Measurements from ENCODE around the gene APOBEC3G.

APOBEC3G gene

GRCh38 chr22:39117585-39118191 lies 40.6 kb downstream of the APOBEC3G start:
- in situ Hi-C loops (cut with MboI; ENCODE audit: low sequenced_read_pairs), result loop anchor here (5.0 to 25.0 kb wide), 2 partner anchors 110 to 255 kb away; partner anchors contain the start of gene CBX6

- in situ Hi-C loops (cut with MboI; ENCODE audit: low sequenced_read_pairs), result loop anchor here (25.0 kb wide), 1 partner anchor 259 kb away; the partner anchor contains the start of gene CBX6
Measured at GRCh38 chr22:39120983-39121382, 43.9 kb downstream of the APOBEC3G start.

DNA sequence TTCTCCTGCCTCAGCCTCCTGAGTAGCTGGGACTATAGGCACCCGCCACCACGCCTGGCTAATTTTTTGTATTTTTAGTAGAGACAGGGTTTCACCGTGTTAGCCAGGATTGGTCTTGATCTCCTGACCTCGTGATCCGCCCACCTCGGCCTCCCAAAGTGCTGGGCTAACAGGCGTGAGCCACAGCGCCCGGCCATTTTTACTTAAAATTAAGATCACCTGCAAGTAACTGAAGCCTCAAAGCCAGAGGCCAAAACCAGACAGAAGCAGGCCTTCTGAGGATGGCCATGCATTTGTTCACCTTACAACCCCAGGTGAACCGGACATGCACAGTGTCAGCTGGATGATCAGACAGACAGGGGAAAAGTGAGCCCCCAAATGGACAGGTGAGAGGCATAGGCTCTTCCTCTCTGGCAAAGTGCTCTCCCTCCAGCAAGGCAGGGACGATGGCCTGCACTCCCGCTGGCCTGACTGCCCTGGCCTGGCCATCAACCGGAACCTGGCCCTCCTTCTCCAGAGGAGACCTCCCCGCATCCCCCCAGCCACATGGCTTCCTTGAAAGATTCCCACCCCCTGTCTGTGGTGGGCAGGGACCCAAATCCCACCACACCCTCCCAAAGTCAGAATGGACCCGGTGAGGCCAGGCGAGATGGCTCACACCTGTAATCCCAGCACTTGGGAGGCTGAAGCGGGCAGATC lies 45.8 kb downstream of the APOBEC3G start:
- in situ Hi-C loops (cut with MboI; ENCODE audit: low sequenced_read_pairs), result loop anchor here (25.0 kb wide), 1 partner anchor 261 kb away; the partner anchor contains the start of gene CBX6

DNA sequence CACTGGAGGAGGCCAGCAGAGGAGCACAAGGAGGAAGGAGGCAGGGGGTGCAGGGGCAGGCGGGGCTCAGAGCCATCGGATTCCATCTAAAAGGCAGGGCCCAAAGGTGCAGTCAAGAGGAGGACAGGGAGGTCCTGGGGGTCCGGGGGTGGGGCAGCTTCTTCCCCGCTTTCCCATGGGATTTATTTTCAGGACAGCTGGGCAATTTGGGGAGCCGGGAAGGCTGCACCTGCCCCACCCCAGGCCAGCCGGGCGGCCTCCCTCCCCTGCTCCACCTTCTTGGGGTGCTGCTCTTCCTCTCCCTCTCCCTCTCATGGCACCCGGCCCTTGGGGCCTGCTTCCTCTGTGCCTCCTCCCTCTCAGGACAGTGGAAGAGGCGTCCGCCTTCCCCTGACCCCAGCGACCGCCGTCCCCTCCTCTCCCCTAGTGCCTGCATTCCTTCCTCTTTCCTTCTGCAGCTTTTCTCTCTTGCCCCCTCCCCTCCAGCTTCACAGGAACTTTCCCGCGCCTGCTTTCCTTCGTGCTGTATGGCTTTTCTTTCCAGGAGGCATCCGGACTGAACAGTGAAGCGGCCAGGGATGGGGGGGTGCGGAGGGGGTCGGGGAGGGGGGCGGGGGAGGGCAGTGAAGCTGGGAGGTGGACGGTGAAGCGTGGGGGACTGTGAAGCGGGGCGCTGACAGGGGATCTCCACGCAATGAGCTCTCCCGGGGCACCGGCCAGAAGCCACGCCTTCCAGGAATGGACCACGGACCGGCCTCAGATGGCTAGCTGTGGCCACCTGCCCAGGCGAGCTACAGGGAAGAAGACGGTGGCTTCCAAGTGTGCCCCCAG lies 46.9 kb downstream of the APOBEC3G start:
- in situ Hi-C loops (cut with MboI; ENCODE audit: low sequenced_read_pairs), result loop anchor here (25.0 kb wide), 1 partner anchor 262 kb away; the partner anchor contains the start of gene CBX6

GRCh38 chr22:39125622-39126021 lies 48.5 kb downstream of the APOBEC3G start:
- in situ Hi-C loops (cut with MboI; ENCODE audit: low sequenced_read_pairs), result no loop called here

DNA sequence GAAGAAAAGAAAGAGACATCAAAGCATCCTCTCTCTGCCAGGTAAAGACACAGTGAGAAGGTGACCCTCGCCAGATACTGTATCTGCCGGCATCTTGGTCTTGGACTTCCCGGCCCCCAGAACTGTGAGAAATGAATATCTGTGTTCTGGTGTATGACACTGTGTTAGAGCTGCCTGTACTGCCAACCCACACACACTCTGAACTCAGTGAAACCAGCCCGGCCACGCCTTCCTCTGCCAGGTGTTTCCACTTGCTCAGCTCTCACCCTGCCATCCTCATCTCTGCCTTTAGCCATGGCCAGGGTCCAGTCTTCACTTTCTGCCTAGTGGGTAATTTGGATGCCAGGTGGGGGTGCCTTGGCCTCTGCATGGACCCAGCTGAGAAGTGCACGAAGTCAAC lies 51.4 kb downstream of the APOBEC3G start:
- in situ Hi-C loops (cut with MboI; ENCODE audit: low sequenced_read_pairs), result no loop called here

DNA sequence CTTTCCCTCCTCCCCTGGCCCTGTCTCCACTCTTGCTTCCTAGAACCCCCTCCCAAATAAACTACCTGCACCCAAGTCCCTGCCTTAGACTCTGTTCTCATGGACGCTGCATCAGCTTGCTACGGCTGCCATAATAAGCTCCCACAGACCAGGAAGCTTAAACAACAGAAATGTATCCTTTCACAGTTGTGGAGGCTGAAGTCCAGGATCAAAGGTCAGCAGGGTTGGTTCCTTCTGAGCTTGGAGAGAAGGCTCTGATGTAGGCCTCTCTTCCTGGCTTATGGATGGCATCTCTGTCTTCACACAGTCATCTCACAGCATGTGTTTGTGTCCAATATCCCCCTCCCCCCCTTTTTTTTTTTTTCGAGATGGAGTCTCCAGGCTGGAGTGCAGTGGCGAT lies 52.0 kb downstream of the APOBEC3G start:
- in situ Hi-C loops (cut with MboI; ENCODE audit: low sequenced_read_pairs), result no loop called here

GRCh38 chr22:39129746-39130145 lies 52.7 kb downstream of the APOBEC3G start:
- in situ Hi-C loops (cut with MboI; ENCODE audit: low sequenced_read_pairs), result no loop called here

- in situ Hi-C loops (cut with MboI; ENCODE audit: low sequenced_read_pairs), result no loop called here
Measured at GRCh38 chr22:39130152-39130704, 53.2 kb downstream of the APOBEC3G start.

DNA sequence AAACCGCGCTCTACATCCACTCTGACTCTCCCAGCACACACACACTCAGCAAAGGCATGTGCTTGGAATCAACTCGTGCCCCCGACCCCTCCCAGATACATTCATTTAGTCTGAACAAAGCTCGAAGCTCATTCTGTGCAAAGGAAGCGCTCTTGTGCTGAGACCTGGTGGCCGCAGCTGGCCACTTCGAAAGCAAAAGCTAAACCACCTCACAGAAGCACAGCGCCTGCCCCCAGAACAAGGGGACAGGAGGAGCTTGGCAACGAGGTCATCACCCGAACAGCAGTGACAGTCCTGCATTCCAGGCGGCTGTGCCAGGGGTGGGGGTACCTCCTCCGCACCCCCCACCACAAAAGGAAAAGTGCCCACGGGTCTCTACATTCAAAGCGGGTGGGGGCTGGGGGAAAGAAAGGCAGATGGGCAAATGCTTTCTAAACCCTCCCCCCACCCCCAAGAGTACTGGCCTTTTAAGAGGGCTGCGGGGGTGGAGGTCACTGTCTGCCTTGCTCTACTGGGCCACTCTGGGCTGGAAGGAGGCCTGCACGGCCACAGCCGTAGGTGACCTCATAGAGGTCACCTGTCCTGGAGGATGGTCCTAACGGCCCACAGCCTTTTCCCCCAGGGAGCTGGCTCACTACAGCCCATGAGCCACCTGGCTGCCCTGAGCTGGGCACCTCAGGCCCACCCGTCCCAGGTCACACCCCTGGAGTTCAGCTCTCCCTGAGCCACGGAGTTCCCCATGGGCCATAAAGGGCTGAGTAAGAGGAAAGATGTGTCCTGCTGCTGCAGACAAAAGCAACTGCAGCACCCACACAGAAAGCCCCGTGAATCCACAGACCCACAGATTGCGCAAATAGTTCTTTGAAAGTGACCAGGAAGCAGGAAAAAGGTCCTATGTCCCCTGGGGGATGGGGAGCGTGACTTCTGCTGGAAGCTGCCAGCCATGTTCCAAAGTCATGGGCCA lies 54.1 kb downstream of the APOBEC3G start:
- in situ Hi-C loops (cut with MboI; ENCODE audit: low sequenced_read_pairs), result no loop called here

DNA sequence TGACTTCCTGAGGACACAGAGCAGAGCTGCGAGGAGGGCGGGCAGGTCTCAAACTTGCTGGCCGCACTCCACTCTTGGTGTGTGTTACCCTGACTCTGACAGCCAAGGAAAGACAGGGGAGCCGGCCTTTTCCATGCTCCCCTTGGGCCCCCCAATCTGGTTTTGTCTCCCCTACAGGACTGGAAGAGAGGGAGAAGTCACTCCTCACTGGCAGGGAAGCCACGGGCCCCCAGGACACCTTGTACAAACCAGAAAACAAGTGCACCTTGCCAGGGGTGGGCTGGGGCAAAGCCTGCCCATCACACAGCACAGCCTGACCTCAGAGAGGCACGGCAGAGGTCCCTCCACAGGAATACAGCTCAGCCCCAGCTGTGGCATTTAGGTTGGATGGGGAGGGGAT lies 55.2 kb downstream of the APOBEC3G start:
- in situ Hi-C loops (cut with MboI; ENCODE audit: low sequenced_read_pairs), result no loop called here

DNA sequence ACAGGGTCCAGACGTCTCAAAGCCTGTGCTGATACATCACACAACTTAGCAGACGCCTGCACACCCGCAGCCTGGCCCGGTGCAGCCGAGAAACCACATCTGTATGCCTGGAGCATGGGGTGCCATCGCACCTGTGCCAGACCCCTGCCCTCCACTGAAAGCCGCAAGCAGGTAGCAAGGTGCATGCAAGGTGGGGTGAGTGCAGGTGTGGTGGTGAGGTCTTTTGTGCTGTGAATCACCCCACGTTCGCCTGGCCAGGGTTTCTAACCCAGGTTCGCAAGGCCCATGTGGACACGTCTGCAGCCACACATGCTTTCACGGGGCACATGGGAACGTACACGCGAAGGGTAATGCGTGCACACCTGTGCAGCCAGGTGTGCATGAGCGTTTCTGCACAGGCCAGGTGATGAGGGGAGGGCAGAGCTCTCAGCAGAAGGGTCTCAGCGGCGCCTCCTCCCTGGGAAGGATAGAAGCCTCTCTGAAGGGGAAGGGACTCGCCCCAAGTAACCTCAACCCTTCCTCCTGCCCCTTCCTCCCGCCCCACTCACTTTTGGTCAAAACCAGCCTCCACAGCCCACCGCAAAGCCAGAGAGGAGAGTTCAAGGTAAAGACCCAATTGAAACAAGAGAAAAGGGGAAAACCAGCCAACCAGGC lies 55.9 kb downstream of the APOBEC3G start:
- in situ Hi-C loops (cut with MboI; ENCODE audit: low sequenced_read_pairs), result no loop called here

- in situ Hi-C loops (cut with MboI; ENCODE audit: low sequenced_read_pairs), result no loop called here
Measured at GRCh38 chr22:39133871-39134270, 56.8 kb downstream of the APOBEC3G start.

DNA sequence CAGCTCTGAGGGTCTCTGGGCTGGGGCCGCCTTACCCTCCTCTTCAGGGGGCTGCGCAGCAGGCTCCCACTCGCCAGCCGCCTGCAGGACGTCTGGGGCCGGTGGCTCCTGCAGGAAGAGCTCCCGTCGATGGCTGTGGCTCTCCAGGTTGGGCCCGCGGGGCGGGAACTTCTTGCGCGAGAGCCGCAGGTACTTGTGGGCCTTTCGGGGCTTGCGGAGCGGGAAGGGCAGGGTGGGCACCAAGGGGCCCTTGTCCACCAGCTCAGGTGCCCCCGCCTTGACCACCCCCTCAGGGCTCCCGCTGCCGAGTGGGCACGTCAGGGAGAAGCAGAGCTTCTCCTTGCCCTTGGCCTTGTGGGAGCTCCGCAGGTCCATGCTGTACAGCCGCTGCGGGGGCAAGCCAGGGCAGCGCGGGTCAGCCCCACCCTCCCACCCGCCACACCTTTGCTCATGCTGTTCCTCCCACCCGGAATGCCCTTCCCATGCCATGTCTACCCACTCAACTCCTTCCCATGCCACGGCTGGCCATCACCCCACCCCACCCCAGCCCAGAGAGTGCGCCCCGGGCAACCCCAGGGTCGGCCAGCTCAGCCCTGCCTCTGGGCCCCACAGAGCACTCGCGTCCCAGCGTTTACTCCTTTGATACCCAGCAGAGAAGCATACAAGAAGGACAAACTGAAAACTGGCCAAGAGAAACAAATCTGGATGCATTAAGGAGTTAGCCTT lies 57.5 kb downstream of the APOBEC3G start:
- in situ Hi-C loops (cut with MboI; ENCODE audit: low sequenced_read_pairs), result no loop called here

- in situ Hi-C loops (cut with MboI; ENCODE audit: low sequenced_read_pairs), result no loop called here
Measured at GRCh38 chr22:39135092-39135896, 58.2 kb downstream of the APOBEC3G start.

GRCh38 chr22:39136317-39136716 lies 59.2 kb downstream of the APOBEC3G start:
- in situ Hi-C loops (cut with MboI; ENCODE audit: low sequenced_read_pairs), result no loop called here
